Liver (tissue), 9 donors: Measurements from ENCODE around the gene PPP1R12C. TPM values are rescaled to one million over a fixed set of nuclear protein-coding genes. Genes with fewer than 3 reads are reported as not detected.

Experiments used
- DNase-seq: peaks from one replicate; pipeline ENCODE4 v3.0.0-alpha.2; 2017; ENCODE audit warnings: low spot score
- H3K27ac ChIP-seq, 2 donors: one replicate each; pipeline ENCODE4 v1.7.0; 2013; ENCODE audit warnings: inconsistent platforms in 2 of 2, low read length in 2 of 2, control low read depth in 1 of 2, low read depth in 1 of 2, mild to moderate bottlenecking in 1 of 2
- H3K27me3 ChIP-seq, 4 donors: one replicate each; pipeline versions ENCODE4 v1.6.1 to v1.7.0; 2013; ENCODE audit warnings: low read length in 3 of 4, inconsistent platforms in 1 of 4, mild to moderate bottlenecking in 1 of 4, moderate library complexity in 1 of 4; ENCODE audit not compliant: control insufficient read depth in 4 of 4, insufficient read depth in 4 of 4
- H3K36me3 ChIP-seq, 4 donors: one replicate each; pipeline versions ENCODE4 v1.6.1 to v1.7.0; 2013; ENCODE audit warnings: low read length in 3 of 4, mild to moderate bottlenecking in 3 of 4, low read depth in 1 of 4, moderate library complexity in 1 of 4; ENCODE audit not compliant: control insufficient read depth in 4 of 4, insufficient read depth in 3 of 4
- H3K4me1 ChIP-seq, 4 donors: one replicate each; pipeline versions ENCODE4 v1.6.1 to v1.7.0; 2013; ENCODE audit warnings: low read length in 3 of 4, mild to moderate bottlenecking in 3 of 4, moderate library complexity in 1 of 4; ENCODE audit not compliant: control insufficient read depth in 4 of 4, insufficient read depth in 4 of 4
- H3K4me3 ChIP-seq, 3 donors: one replicate each; pipeline versions ENCODE4 v1.6.1 to v1.7.0; 2013; ENCODE audit warnings: low read length in 3 of 3, control low read depth in 1 of 3, low read depth in 1 of 3, mild to moderate bottlenecking in 1 of 3
- H3K9ac ChIP-seq, 2 donors: one replicate each; pipeline ENCODE4 v1.7.0; 2013; ENCODE audit warnings: low read length in 2 of 2, mild to moderate bottlenecking in 2 of 2, moderate library complexity in 2 of 2, control low read depth in 1 of 2, low read depth in 1 of 2
- H3K9me3 ChIP-seq, 4 donors: one replicate each; pipeline versions ENCODE4 v1.6.1 to v1.7.0; 2013; ENCODE audit warnings: low read length in 3 of 4; ENCODE audit not compliant: control insufficient read depth in 4 of 4
- FOXA1 ChIP-seq: IDR thresholded peaks from 2 replicates; pipeline ENCODE4 v1.6.1; 2016; ENCODE audit warnings: antibody characterized with exemption
- FOXA2 ChIP-seq: IDR thresholded peaks from 2 replicates; pipeline ENCODE4 v1.6.1; 2016; ENCODE audit warnings: antibody characterized with exemption
- GABPA ChIP-seq, 2 donors: IDR thresholded peaks in 1 of 2; conservative IDR thresholded peaks in 1 of 2; 2 replicates each; pipeline ENCODE4 v1.6.1; 2016; ENCODE audit warnings: antibody characterized with exemption in 2 of 2, mild to moderate bottlenecking in 1 of 2, moderate library complexity in 1 of 2
- HNF4A ChIP-seq, 2 donors: conservative IDR thresholded peaks; 2 replicates each; pipeline ENCODE4 v1.6.1; 2016; ENCODE audit warnings: antibody characterized with exemption in 2 of 2, mild to moderate bottlenecking in 2 of 2
- JUND ChIP-seq, 2 donors: IDR thresholded peaks; 2 replicates each; pipeline ENCODE4 v1.6.1; 2016; ENCODE audit warnings: antibody characterized with exemption in 2 of 2
- NR2F2 ChIP-seq: IDR thresholded peaks from 2 replicates; pipeline ENCODE4 v1.6.1; 2016; ENCODE audit warnings: antibody characterized with exemption
- RXRA ChIP-seq, 2 donors: IDR thresholded peaks; 2 replicates each; pipeline ENCODE4 v1.6.1; 2017 to 2018; ENCODE audit warnings: antibody characterized with exemption in 2 of 2, mild to moderate bottlenecking in 1 of 2
- TAF1 ChIP-seq: conservative IDR thresholded peaks from 2 replicates; pipeline ENCODE4 v1.6.1; 2016; ENCODE audit warnings: antibody characterized with exemption, mild to moderate bottlenecking
- YY1 ChIP-seq: IDR thresholded peaks from 2 replicates; pipeline ENCODE4 v1.6.1; 2016; ENCODE audit warnings: antibody characterized with exemption, mild to moderate bottlenecking
- WGBS: extraction: QIAGEN DNeasy Blood & Tissue Kit; methylation state at CpG from one replicate; pipeline ENCODE4 v1.1.7; 2013; 5-methylcytosine and 5-hydroxymethylcytosine counted together
- polyA plus RNA-seq, 2 donors: library from polyadenylated mRNA; stranded (reverse) in 1 of 2; unstranded in 1 of 2; fragments of 200-250 nt in 1 of 2; fragments of >200 nt in 1 of 2; fragmentation: Nextera tagmentation in 1 of 2; extraction: Ambion mirVana in 1 of 2; gene quantifications; one replicate each; pipeline versions ENCODE4 v1.2.1 to v1.2.3, GENCODE V29; 2013 to 2015
- total RNA-seq, 2 donors: library from RNA; depleted of rRNA; stranded (reverse); fragments of >200 nt; gene quantifications; one replicate each; pipeline ENCODE4 v1.2.3, GENCODE V29; 2014
- TF ChIP-seq, protein P1 (sequence below): IDR thresholded peaks from 2 replicates; pipeline ENCODE4 v1.6.1; 2016; ENCODE audit warnings: antibody characterized with exemption
- TF ChIP-seq, protein P2 (sequence below): IDR thresholded peaks from 2 replicates; pipeline ENCODE4 v1.6.1; 2016; ENCODE audit warnings: antibody characterized with exemption
- TF ChIP-seq, protein P3 (sequence below): fragments of 150-350 bp; IDR thresholded peaks from 2 replicates; pipeline ENCODE4 v1.5.1; 2017; ENCODE audit warnings: improper control_type of control experiment, low read depth, low read length; ENCODE audit not compliant: missing input control
- TF ChIP-seq, protein P4 (sequence below): IDR thresholded peaks from 2 replicates; pipeline ENCODE4 v1.6.1; 2016; ENCODE audit warnings: antibody characterized with exemption, mild to moderate bottlenecking
- donor health status: healthy.
- donor health status: healthy.
- donor health status: healthy.
- donor health status: healthy.
- donor health status: healthy.

PPP1R12C gene
- total and polyA plus RNA-seq, 4 donors: 7.4 to 35.8 (median 24.9) TPM

DNA sequence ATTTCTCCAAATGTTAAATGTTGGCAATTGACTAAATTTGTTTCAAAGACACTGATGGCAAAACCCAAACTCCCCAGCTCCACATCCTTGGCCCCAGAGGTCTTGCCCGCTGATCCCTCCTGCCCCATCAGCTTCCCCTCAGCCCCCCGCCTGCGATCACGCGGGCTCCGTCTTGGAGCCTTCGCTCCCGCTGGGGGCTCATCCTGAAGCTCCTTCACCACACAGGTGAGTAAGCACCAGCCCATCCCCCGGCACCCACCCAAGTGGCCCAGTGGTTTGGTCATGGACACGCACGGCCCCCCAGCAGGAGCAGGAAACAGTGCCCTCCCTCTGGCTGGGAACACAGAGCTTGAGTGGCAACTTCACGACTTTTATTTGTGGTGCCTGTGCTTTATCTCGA is 26.9 kb downstream of the PPP1R12C start (continued):
- TF ChIP-seq GABPA (IDR thresholded peaks at IDR 0.05 in 1 of 2, conservative IDR thresholded peaks at IDR 0.05 in 1 of 2): no peak

DNA sequence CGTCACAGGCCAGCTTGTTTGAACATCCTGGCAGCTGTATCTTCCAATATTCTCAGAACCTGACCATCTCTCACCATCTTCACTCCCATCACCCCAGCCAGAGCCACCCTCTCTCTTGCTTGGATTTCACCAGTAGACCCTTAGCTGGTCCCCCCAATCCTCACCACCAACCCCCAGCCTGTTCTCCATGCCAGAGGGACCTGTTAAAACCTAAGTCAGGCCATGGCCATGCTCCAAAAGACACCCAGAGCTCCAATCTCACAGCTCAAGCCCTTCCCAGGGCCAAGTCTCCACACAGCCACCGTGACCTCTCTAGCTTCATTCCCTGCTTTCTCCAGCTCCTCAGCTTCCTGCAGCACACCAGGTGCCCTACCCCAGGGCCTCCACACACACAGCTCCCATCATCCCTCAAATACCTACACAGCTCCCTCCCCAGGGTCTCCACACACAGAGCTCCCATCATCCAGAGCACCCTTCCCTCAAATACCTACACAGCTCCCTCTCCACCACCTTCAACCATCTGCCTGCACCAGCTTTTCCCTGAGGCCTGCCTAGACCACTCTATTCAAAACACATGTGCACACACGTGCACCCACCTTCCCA is 28.0 kb downstream of the PPP1R12C start:
- Histone ChIP-seq H3K4me1 (peaks cover 3 to 16% (median 10%) of the 10 kb centered on the region in 4 donors), H3K27ac (no peak overlapping the region), H3K9me3 (no peaks in the 10 kb centered on the region), H3K27me3 (peaks cover 0 to 2% (median 0%) of the 10 kb centered on the region in 4 donors), H3K36me3 (peaks cover 0 to 18% (median 7%) of the 10 kb centered on the region in 4 donors), H3K4me3 (no peak overlapping the region), H3K9ac (no peak overlapping the region)
- WGBS: 95% methylated on average over 3 of the region's 3 CpGs
- no peak for DNase-seq
- TF ChIP-seq, protein P1, sequence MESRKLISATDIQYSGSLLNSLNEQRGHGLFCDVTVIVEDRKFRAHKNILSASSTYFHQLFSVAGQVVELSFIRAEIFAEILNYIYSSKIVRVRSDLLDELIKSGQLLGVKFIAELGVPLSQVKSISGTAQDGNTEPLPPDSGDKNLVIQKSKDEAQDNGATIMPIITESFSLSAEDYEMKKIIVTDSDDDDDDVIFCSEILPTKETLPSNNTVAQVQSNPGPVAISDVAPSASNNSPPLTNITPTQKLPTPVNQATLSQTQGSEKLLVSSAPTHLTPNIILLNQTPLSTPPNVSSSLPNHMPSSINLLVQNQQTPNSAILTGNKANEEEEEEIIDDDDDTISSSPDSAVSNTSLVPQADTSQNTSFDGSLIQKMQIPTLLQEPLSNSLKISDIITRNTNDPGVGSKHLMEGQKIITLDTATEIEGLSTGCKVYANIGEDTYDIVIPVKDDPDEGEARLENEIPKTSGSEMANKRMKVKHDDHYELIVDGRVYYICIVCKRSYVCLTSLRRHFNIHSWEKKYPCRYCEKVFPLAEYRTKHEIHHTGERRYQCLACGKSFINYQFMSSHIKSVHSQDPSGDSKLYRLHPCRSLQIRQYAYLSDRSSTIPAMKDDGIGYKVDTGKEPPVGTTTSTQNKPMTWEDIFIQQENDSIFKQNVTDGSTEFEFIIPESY: no peak
- no peak for TF ChIP-seq YY1
- TF ChIP-seq FOXA2: no peak
- TF ChIP-seq, protein P2, sequence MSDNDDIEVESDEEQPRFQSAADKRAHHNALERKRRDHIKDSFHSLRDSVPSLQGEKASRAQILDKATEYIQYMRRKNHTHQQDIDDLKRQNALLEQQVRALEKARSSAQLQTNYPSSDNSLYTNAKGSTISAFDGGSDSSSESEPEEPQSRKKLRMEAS: no peak
- no peak for TF ChIP-seq NR2F2
- TF ChIP-seq, protein P3, sequence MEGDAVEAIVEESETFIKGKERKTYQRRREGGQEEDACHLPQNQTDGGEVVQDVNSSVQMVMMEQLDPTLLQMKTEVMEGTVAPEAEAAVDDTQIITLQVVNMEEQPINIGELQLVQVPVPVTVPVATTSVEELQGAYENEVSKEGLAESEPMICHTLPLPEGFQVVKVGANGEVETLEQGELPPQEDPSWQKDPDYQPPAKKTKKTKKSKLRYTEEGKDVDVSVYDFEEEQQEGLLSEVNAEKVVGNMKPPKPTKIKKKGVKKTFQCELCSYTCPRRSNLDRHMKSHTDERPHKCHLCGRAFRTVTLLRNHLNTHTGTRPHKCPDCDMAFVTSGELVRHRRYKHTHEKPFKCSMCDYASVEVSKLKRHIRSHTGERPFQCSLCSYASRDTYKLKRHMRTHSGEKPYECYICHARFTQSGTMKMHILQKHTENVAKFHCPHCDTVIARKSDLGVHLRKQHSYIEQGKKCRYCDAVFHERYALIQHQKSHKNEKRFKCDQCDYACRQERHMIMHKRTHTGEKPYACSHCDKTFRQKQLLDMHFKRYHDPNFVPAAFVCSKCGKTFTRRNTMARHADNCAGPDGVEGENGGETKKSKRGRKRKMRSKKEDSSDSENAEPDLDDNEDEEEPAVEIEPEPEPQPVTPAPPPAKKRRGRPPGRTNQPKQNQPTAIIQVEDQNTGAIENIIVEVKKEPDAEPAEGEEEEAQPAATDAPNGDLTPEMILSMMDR: no peak
- TF ChIP-seq, protein P4, sequence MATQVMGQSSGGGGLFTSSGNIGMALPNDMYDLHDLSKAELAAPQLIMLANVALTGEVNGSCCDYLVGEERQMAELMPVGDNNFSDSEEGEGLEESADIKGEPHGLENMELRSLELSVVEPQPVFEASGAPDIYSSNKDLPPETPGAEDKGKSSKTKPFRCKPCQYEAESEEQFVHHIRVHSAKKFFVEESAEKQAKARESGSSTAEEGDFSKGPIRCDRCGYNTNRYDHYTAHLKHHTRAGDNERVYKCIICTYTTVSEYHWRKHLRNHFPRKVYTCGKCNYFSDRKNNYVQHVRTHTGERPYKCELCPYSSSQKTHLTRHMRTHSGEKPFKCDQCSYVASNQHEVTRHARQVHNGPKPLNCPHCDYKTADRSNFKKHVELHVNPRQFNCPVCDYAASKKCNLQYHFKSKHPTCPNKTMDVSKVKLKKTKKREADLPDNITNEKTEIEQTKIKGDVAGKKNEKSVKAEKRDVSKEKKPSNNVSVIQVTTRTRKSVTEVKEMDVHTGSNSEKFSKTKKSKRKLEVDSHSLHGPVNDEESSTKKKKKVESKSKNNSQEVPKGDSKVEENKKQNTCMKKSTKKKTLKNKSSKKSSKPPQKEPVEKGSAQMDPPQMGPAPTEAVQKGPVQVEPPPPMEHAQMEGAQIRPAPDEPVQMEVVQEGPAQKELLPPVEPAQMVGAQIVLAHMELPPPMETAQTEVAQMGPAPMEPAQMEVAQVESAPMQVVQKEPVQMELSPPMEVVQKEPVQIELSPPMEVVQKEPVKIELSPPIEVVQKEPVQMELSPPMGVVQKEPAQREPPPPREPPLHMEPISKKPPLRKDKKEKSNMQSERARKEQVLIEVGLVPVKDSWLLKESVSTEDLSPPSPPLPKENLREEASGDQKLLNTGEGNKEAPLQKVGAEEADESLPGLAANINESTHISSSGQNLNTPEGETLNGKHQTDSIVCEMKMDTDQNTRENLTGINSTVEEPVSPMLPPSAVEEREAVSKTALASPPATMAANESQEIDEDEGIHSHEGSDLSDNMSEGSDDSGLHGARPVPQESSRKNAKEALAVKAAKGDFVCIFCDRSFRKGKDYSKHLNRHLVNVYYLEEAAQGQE: no peak

DNA sequence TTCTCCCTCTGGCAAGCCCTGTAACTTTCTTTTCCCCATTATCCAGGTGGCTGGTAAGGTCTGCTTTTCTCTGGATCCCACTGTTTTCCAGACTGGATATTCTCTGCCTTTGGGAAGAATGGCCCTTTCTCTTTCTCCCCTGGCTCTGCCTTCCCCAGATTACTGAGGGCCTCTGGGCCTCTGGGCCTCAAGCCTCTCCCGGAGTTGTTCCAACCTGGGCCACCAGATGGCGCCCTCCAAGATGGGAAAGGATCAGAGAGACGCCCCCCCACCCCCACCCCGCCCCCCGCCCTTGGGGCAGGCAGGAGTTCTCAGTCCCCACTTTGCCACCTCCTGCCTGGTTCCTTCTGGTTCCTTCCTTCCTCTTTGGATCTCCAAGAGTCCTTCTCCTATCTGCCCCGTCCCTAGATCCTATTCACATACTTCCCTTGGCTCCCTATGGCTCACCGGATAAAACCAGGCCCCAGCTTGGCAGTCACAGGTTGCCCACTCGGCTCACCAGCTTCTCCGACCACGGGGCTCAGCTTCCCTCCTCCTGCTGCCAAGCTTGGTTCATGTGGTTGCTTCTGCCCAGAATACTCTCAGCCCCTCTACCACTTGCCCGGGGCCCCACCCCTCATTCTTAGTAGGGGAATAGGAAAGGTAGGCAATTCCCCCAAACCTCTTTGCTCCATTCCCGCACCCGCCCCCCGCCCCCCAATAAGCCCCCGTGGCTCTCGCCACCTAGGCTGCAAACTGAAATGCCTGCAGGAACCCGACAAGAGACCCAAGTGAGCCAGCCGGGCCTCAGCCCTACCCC is 28.7 kb downstream of the PPP1R12C start:
- peaks cover 0 to 5% (median under 1%) of the 10 kb centered on the region in 4 donors for H3K27me3 ChIP-seq
- no peak overlapping the region for H3K27ac ChIP-seq
- WGBS: 54% methylated on average over 18 of the region's 18 CpGs
- DNase-seq: peak; percentile 85
- TF ChIP-seq RXRA (IDR thresholded peaks at IDR 0.05) (no peak), TAF1 (no peak), JUND (IDR thresholded peaks at IDR 0.05) (no peak), FOXA1 (no peak), HNF4A (conservative IDR thresholded peaks at IDR 0.05) (no peak)
- TF ChIP-seq, protein P3: peak; percentile 55
- TF ChIP-seq, protein P1: no peak
- H3K4me3 ChIP-seq: no peak overlapping the region
- H3K4me1 ChIP-seq: peaks cover 3 to 16% (median 10%) of the 10 kb centered on the region in 4 donors
- H3K9ac ChIP-seq: no peak overlapping the region
- no peaks in the 10 kb centered on the region for H3K9me3 ChIP-seq
- peaks cover 0 to 16% (median 7%) of the 10 kb centered on the region in 4 donors for H3K36me3 ChIP-seq
